IMR-90 (cell line): ENCODE results near the gene NDUFAF5. TPM values are rescaled to one million over a fixed set of nuclear protein-coding genes. Genes with fewer than 3 reads are reported as not detected.

ENCODE experiments used
- ATAC-seq: fragments of 200-7000 bp; cut with Tn5 transposase; 2 replicates; pipeline ENCODE4 v1.9.1; 2020; ENCODE audit warnings: low read depth, mild to moderate bottlenecking, moderate library complexity
- BruUV-seq: library from RNA; stranded (reverse); fragments of 400-500 nt; replicated peaks from 2 replicates; lab custom pipeline; 2021; lab: Mats Ljungman, UMichigan
- CTCF ChIA-PET: fragments of 300-600 bp; formaldehyde crosslinking; extraction: SDS; loops from one replicate; lab custom pipeline; 2021; ENCODE audit warnings: antibody characterized with exemption; lab: Yijun Ruan, JAX
- POLR2A ChIA-PET: fragments of 300-600 bp; sonication (Branson Sonifier 250); formaldehyde crosslinking; loops from one replicate; lab custom pipeline; 2022; ENCODE audit warnings: antibody characterized with exemption; ENCODE audit not compliant: unreplicated experiment; lab: Charles Lee
- DNase-seq: peaks from one replicate; pipeline ENCODE4 v3.0.0; 2013
- H2AFZ ChIP-seq: replicated peaks from 2 replicates; pipeline ENCODE3; 2013; ENCODE audit warnings: low read length, mild to moderate bottlenecking; ENCODE audit not compliant: poor library complexity
- H2AK5ac ChIP-seq: 2 replicates; pipeline ENCODE4 v1.6.1; 2013; ENCODE audit warnings: low read depth, low read length, inconsistent platforms
- H2AK9ac ChIP-seq: replicated peaks from 2 replicates; pipeline ENCODE3; 2013; ENCODE audit warnings: mild to moderate bottlenecking, low read depth, low read length, moderate library complexity; ENCODE audit not compliant: poor library complexity
- H2BK120ac ChIP-seq: 2 replicates; pipeline ENCODE4 v1.6.1; 2013; ENCODE audit warnings: low read depth, low read length, inconsistent platforms
- H2BK15ac ChIP-seq: 3 replicates; pipeline ENCODE4 v1.6.1; 2013; ENCODE audit warnings: low read depth, low read length, inconsistent platforms
- H2BK20ac ChIP-seq: 2 replicates; pipeline ENCODE4 v1.6.1; 2013; ENCODE audit warnings: low read depth, mild to moderate bottlenecking, inconsistent platforms, low read length, moderate library complexity
- H2BK5ac ChIP-seq: 2 replicates; pipeline ENCODE4 v1.6.1; 2013; ENCODE audit warnings: mild to moderate bottlenecking, low read depth, low read length, inconsistent platforms; ENCODE audit not compliant: poor library complexity, severe bottlenecking
- H3K14ac ChIP-seq: replicated peaks from 2 replicates; pipeline ENCODE4 v1.6.1; 2013; ENCODE audit warnings: low read depth, low read length, inconsistent platforms
- H3K18ac ChIP-seq: 2 replicates; pipeline ENCODE4 v1.6.1; 2013; ENCODE audit warnings: low read depth, low read length, control low read depth
- H3K23ac ChIP-seq: 2 replicates; pipeline ENCODE4 v1.6.1; 2013; ENCODE audit warnings: low read depth, low read length, inconsistent platforms
- H3K27ac ChIP-seq: 2 replicates; pipeline ENCODE4 v1.5.1; 2013; ENCODE audit warnings: mild to moderate bottlenecking, control low read depth, low read length; ENCODE audit not compliant: insufficient read depth
- H3K27me3 ChIP-seq: 2 replicates; pipeline ENCODE4 v1.6.1; 2013; ENCODE audit warnings: low read length; ENCODE audit not compliant: control insufficient read depth, insufficient read depth
- H3K36me3 ChIP-seq: 2 replicates; pipeline ENCODE4 v1.6.1; 2013; ENCODE audit warnings: low read length, mixed read lengths; ENCODE audit not compliant: control insufficient read depth, insufficient read depth
- H3K4ac ChIP-seq: 2 replicates; pipeline ENCODE4 v1.6.1; 2013; ENCODE audit warnings: low read depth, low read length, inconsistent platforms
- H3K4me1 ChIP-seq: 2 replicates; pipeline ENCODE4 v1.6.1; 2013; ENCODE audit warnings: low read length, mixed read lengths; ENCODE audit not compliant: control insufficient read depth, insufficient read depth
- H3K4me2 ChIP-seq: 2 replicates; pipeline ENCODE4 v1.6.1; 2013; ENCODE audit warnings: low read depth, mild to moderate bottlenecking, control low read depth, low read length, moderate library complexity
- H3K4me3 ChIP-seq: 2 replicates; pipeline ENCODE4 v1.5.1; 2013; ENCODE audit warnings: low read depth, mild to moderate bottlenecking, control low read depth, low read length, moderate library complexity; ENCODE audit not compliant: insufficient read depth
- H3K56ac ChIP-seq: 2 replicates; pipeline ENCODE4 v1.6.1; 2013; ENCODE audit warnings: low read length, inconsistent platforms; ENCODE audit not compliant: insufficient read depth; ENCODE audit errors: extremely low read depth
- H3K79me1 ChIP-seq, 2 experiments: 2 replicates each; pipeline ENCODE4 v1.6.1; 2013; ENCODE audit warnings: low read length in 2 of 2, inconsistent platforms in 1 of 2, low read depth in 1 of 2
- H3K9ac ChIP-seq: 2 replicates; pipeline ENCODE4 v1.6.1; 2013; ENCODE audit warnings: low read depth, low read length, control low read depth
- H3K9me1 ChIP-seq: 2 replicates; pipeline ENCODE4 v1.6.1; 2013; ENCODE audit warnings: low read length, inconsistent platforms; ENCODE audit not compliant: insufficient read depth
- H3K9me3 ChIP-seq: 2 replicates; pipeline ENCODE4 v1.6.1; 2013; ENCODE audit warnings: low read length; ENCODE audit not compliant: control insufficient read depth, insufficient read depth
- H4K20me1 ChIP-seq: 2 replicates; pipeline ENCODE4 v1.6.1; 2013; ENCODE audit warnings: low read length, inconsistent platforms; ENCODE audit not compliant: insufficient read depth
- H4K5ac ChIP-seq: 2 replicates; pipeline ENCODE4 v1.6.1; 2013; ENCODE audit warnings: mild to moderate bottlenecking, low read depth, low read length, control low read depth
- H4K8ac ChIP-seq, 2 experiments: 2 replicates each; pipeline ENCODE4 v1.6.1; 2013; ENCODE audit warnings: low read depth in 2 of 2, low read length in 2 of 2, control low read depth in 1 of 2, inconsistent platforms in 1 of 2
- H4K91ac ChIP-seq: 2 replicates; pipeline ENCODE4 v1.6.1; 2013; ENCODE audit warnings: low read depth, low read length, inconsistent platforms; ENCODE audit not compliant: insufficient read depth
- CHD1 ChIP-seq: IDR thresholded peaks from 2 replicates; pipeline ENCODE4 v1.6.1; 2012; ENCODE audit warnings: low read depth, low read length, improper control_type of control experiment
- ELK1 ChIP-seq: fragments of 150-350 bp; IDR thresholded peaks from 2 replicates; pipeline ENCODE4 v1.6.1; 2016; ENCODE audit warnings: low read depth, mild to moderate bottlenecking, low read length, moderate library complexity, borderline replicate concordance
- MAFK ChIP-seq: IDR thresholded peaks from 2 replicates; pipeline ENCODE4 v1.6.1; 2012; ENCODE audit warnings: low read depth, low read length, improper control_type of control experiment
- MAZ ChIP-seq: IDR thresholded peaks from 2 replicates; pipeline ENCODE4 v1.6.1; 2012; ENCODE audit warnings: low read depth, mild to moderate bottlenecking, low read length, improper control_type of control experiment, moderate library complexity, borderline replicate concordance
- MXI1 ChIP-seq: IDR thresholded peaks from 2 replicates; pipeline ENCODE4 v1.6.1; 2012; ENCODE audit warnings: low read depth, mild to moderate bottlenecking, low read length, moderate library complexity, borderline replicate concordance
- NFE2L2 ChIP-seq: fragments of 150-350 bp; IDR thresholded peaks from 2 replicates; pipeline ENCODE4 v1.6.1; 2016; ENCODE audit warnings: low read depth, mild to moderate bottlenecking, low read length
- RCOR1 ChIP-seq: IDR thresholded peaks from 2 replicates; pipeline ENCODE4 v1.6.1; 2012; ENCODE audit warnings: mild to moderate bottlenecking, low read length, improper control_type of control experiment; ENCODE audit not compliant: insufficient replicate concordance
- RFX5 ChIP-seq: IDR thresholded peaks from 2 replicates; pipeline ENCODE4 v1.8.0; 2012; ENCODE audit warnings: low read depth, mild to moderate bottlenecking, low read length, moderate library complexity
- WGBS, 2 experiments: methylation state at CpG; one replicate each; pipeline versions ENCODE4 v1.1.5 to v1.1.7; 2013; ENCODE audit warnings: missing lambda C conversion rate in 2 of 2; ENCODE audit not compliant: insufficient read length in 1 of 2; ENCODE audit errors: extremely low coverage in 2 of 2; 5-methylcytosine and 5-hydroxymethylcytosine counted together
- dilution Hi-C: fragments of 300-500 bp; cut with HindIII; formaldehyde crosslinking; loops from one replicate; pipeline ENCODE4 v1.14.3; 2018; ENCODE audit warnings: low sequenced_read_pairs; ENCODE audit not compliant: unreplicated experiment
- in situ Hi-C: fragments of 300-500 bp; cut with MboI; formaldehyde crosslinking; loops from 3 replicates; pipeline ENCODE4 v1.14.3; 2019; ENCODE audit warnings: low sequenced_read_pairs, inconsistent platforms, mixed read lengths
- intact Hi-C: fragments of 100-400 bp; cut with micrococcal nuclease; formaldehyde crosslinking; loops from 2 replicates; pipeline ENCODE4 v1.10.0; 2022
- polyA plus RNA-seq, 3 experiments: library from polyadenylated mRNA; depleted of rRNA; stranded (reverse); fragments of >200 nt; gene quantifications; 2 replicates each; pipeline ENCODE4 v1.2.3, GENCODE V29; 2012; ENCODE audit warnings: low replicate concordance in 1 of 3
- total RNA-seq: library from RNA; depleted of rRNA; stranded (reverse); fragments of >200 nt; gene quantifications from 2 replicates; pipeline ENCODE4 v1.2.3, GENCODE V29; 2012

NDUFAF5 gene
- total and polyA plus RNA-seq, 2 of the 4 experiments (the other 2 are of a cell fraction) = 6.8 to 12.3 TPM

GRCh38 chr20:13794667-13795066 lies 9.8 kb downstream of the NDUFAF5 start:
- H4K8ac ChIP-seq = no peak overlapping the region
- H3K79me1 ChIP-seq = peaks cover 2 to 13% of the 10 kb centered on the region in 2 experiments; a peak in 3 of 4 replicates
- ChIA-PET POLR2A (interaction anchor here (0.5 kb wide), 1 partner anchor 23 kb away, joined by 3 read pairs; no protein-coding TSS in a partner anchor), CTCF (no interaction called here)
- ATAC-seq (no peak), DNase-seq (no peak)
- no CpG with 5 or more reads among the region's 6 CpGs for WGBS, 2 experiments
- no peak overlapping the region for H3K4me2 ChIP-seq
- no peak overlapping the region for H3K4me3 ChIP-seq
- H3K9me1 ChIP-seq = no peaks in the 10 kb centered on the region
- H3K27ac ChIP-seq = no peak overlapping the region
- H2BK120ac ChIP-seq = no peak overlapping the region
- intact Hi-C loops (no loop called here), in situ Hi-C loops (no loop called here), dilution Hi-C loops (no loop called here)
- H3K23ac ChIP-seq = no peak overlapping the region
- no peak overlapping the region for H3K14ac ChIP-seq
- H2BK20ac ChIP-seq = no peak overlapping the region
- H2BK5ac ChIP-seq = no peak overlapping the region
- no peak overlapping the region for H3K4ac ChIP-seq
- H4K5ac ChIP-seq = no peak overlapping the region
- H3K9ac ChIP-seq = no peak overlapping the region
- TF ChIP-seq MAFK = peak; percentile 69
- no peak for TF ChIP-seq RCOR1
- TF ChIP-seq MAZ = no peak
- TF ChIP-seq MXI1 = no peak
- no peak for TF ChIP-seq RFX5
- no peak for TF ChIP-seq ELK1
- TF ChIP-seq NFE2L2 = no peak
- TF ChIP-seq CHD1 = no peak
- no peak overlapping the region for H3K56ac ChIP-seq
- H3K9me3 ChIP-seq = no peaks in the 10 kb centered on the region
- no peak overlapping the region for H3K18ac ChIP-seq
- H2AK9ac ChIP-seq = no peak overlapping the region
- no peak overlapping the region for H2BK15ac ChIP-seq
- no peak overlapping the region for H4K91ac ChIP-seq
- H3K27me3 ChIP-seq = no peaks in the 10 kb centered on the region
- H2AFZ ChIP-seq = no peak overlapping the region
- no TSS peak for BruUV-seq
- no peak overlapping the region for H2AK5ac ChIP-seq
- H3K4me1 ChIP-seq = no peaks in the 10 kb centered on the region
- H4K20me1 ChIP-seq = no peaks in the 10 kb centered on the region
- H3K36me3 ChIP-seq = peaks cover 44% of the 10 kb centered on the region
